GM23338 (cell line): Measurements from ENCODE around the gene ZBTB39. TPM values are rescaled to one million over a fixed set of nuclear protein-coding genes. Genes with fewer than 3 reads are reported as not detected.
"Not testable (repeated sequence)": the region's sequence is repeated elsewhere in the genome, so short reads cannot be mapped to it uniquely, and the experiment has no call there.

ENCODE experiments used
- ATAC-seq: fragments of 200-7000 bp; cut with Tn5 transposase; 3 replicates; pipeline ENCODE4 v1.9.1; 2020
- DNase-seq: peaks from one replicate; pipeline ENCODE4 v3.0.0-alpha.2; 2015; ENCODE audit warnings: low spot score
- H2AFZ ChIP-seq: fragments of 200-600 bp; sonication (generic); 2 replicates; pipeline ENCODE4 v1.8.0; 2016; ENCODE audit warnings: antibody characterized with exemption, mild to moderate bottlenecking, moderate library complexity
- H3F3A ChIP-seq: fragments of 200-600 bp; sonication (generic); replicated peaks from 2 replicates; pipeline ENCODE4 v1.8.0; 2017; ENCODE audit warnings: antibody characterized with exemption, mixed run types, low read depth
- H3K27ac ChIP-seq: fragments of 200-600 bp; sonication (generic); 2 replicates; pipeline ENCODE4 v1.6.1; 2016; ENCODE audit warnings: low read depth
- H3K27me3 ChIP-seq: fragments of 200-600 bp; sonication (generic); 2 replicates; pipeline ENCODE4 v1.8.0; 2016; ENCODE audit warnings: mild to moderate bottlenecking, mixed run types, moderate library complexity; ENCODE audit not compliant: insufficient read depth
- H3K36me3 ChIP-seq: fragments of 200-600 bp; sonication (generic); 2 replicates; pipeline ENCODE4 v1.8.0; 2016; ENCODE audit warnings: mild to moderate bottlenecking; ENCODE audit not compliant: insufficient read depth
- H3K4me1 ChIP-seq: fragments of 200-600 bp; sonication (generic); 2 replicates; pipeline ENCODE4 v1.8.0; 2016; ENCODE audit warnings: mild to moderate bottlenecking, moderate library complexity; ENCODE audit not compliant: insufficient read depth
- H3K4me2 ChIP-seq: fragments of 200-600 bp; sonication (generic); 2 replicates; pipeline ENCODE4 v1.7.1; 2017; ENCODE audit warnings: mixed run types
- H3K4me3 ChIP-seq: fragments of 200-600 bp; sonication (generic); 2 replicates; pipeline ENCODE4 v1.6.1; 2016; ENCODE audit warnings: mixed run types
- H3K79me2 ChIP-seq: fragments of 200-600 bp; sonication (generic); replicated peaks from 2 replicates; pipeline ENCODE4 v1.8.0; 2017; ENCODE audit warnings: mild to moderate bottlenecking; ENCODE audit not compliant: insufficient read depth
- H3K9me2 ChIP-seq: fragments of 200-600 bp; sonication (generic); 2 replicates; pipeline ENCODE4 v1.8.0; 2017; ENCODE audit not compliant: insufficient read depth
- H4K20me1 ChIP-seq: fragments of 200-600 bp; sonication (generic); replicated peaks from 2 replicates; pipeline ENCODE4 v1.8.0; 2017; ENCODE audit warnings: mild to moderate bottlenecking; ENCODE audit not compliant: insufficient read depth
- H3K27ac Mint-ChIP-seq: 2 replicates; pipeline ENCODE4 v1.8.0; 2020; ENCODE audit warnings: inconsistent platforms, mild to moderate bottlenecking, moderate library complexity, mixed read lengths
- H3K27me3 Mint-ChIP-seq: 3 replicates; pipeline ENCODE4 v1.8.0; 2022; ENCODE audit warnings: low read depth, mild to moderate bottlenecking, moderate library complexity, mixed read lengths, inconsistent platforms; ENCODE audit not compliant: insufficient read depth, poor library complexity
- H3K36me3 Mint-ChIP-seq: 3 replicates; pipeline ENCODE4 v1.8.0; 2021; ENCODE audit warnings: low read depth, mild to moderate bottlenecking, inconsistent platforms, moderate library complexity, mixed read lengths
- H3K4me1 Mint-ChIP-seq: 3 replicates; pipeline ENCODE4 v1.8.0; 2020; ENCODE audit warnings: mild to moderate bottlenecking, inconsistent platforms, mixed read lengths
- H3K4me3 Mint-ChIP-seq: 3 replicates; pipeline ENCODE4 v1.8.0; 2021; ENCODE audit warnings: moderate library complexity, mild to moderate bottlenecking, inconsistent platforms, mixed read lengths
- H3K9me3 Mint-ChIP-seq: 3 replicates; pipeline ENCODE4 v1.8.0; 2020; ENCODE audit warnings: moderate library complexity, mild to moderate bottlenecking, inconsistent platforms, mixed read lengths
- EZH2 ChIP-seq: fragments of 200-600 bp; sonication (generic); IDR thresholded peaks from one replicate; pipeline ENCODE4 v1.8.0; 2017; ENCODE audit warnings: antibody characterized with exemption, mild to moderate bottlenecking, low read depth; ENCODE audit not compliant: unreplicated experiment
- EZH2phosphoT487 ChIP-seq: fragments of 200-600 bp; sonication (generic); IDR thresholded peaks from one replicate; pipeline ENCODE4 v1.8.1; 2018; ENCODE audit warnings: antibody characterized with exemption; ENCODE audit not compliant: unreplicated experiment
- JUNB ChIP-seq: IDR thresholded peaks from one replicate; pipeline ENCODE4 v1.6.1; 2016; ENCODE audit warnings: antibody characterized with exemption; ENCODE audit not compliant: unreplicated experiment
- POLR2AphosphoS5 ChIP-seq: IDR thresholded peaks from 2 replicates; pipeline ENCODE4 v1.6.1; 2016; ENCODE audit warnings: antibody characterized with exemption, low read depth
- ZNF462 ChIP-seq: fragments of 250-450 bp; sonication (Bioruptor Pico); IDR thresholded peaks from 2 replicates; pipeline ENCODE4 v1.5.0; 2020; ENCODE audit warnings: mild to moderate bottlenecking, moderate library complexity
- polyA plus RNA-seq: library from polyadenylated mRNA; unstranded; fragments of >200 nt; fragmentation: Nextera tagmentation; extraction: Ambion mirVana; gene quantifications from 2 replicates; pipeline ENCODE4 v1.2.1, GENCODE V29; 2016
- total RNA-seq: library from RNA; depleted of rRNA; stranded (reverse); fragments of >200 nt; shearing (Covaris generic); gene quantifications from 2 replicates; pipeline ENCODE4 v1.2.3, GENCODE V29; 2014

Gene ZBTB39
- total and polyA plus RNA-seq, 2 experiments from 2014 or later: 6.6 to 26.7 TPM

DNA sequence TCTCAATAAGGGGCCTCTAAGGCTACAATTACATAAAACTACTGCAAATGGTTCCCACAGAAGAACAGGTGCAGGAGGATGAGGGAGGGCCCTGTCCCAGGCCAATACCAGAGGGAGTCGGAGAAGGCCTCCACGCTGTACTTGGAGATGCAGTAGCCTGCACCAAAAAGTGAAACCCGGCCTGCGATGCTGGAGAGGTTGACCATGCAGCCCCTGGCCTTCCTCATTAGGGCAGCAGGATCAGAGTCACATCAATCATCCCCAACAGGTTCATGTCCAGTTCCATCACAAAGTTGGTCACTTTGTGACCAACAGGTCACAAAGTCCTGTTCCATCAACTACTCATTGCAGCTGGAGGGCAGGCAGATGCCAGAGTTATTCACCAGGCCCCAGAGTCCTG, 23.0 kb downstream of the ZBTB39 start (continued):
- TF ChIP-seq ZNF462 (no peak), POLR2AphosphoS5 (no peak), EZH2 (no peak), JUNB (no peak), EZH2phosphoT487 (no peak)

GRCh38 chr12:56982578-56983236, 23.6 kb downstream of the ZBTB39 start:
- H3K79me2 ChIP-seq, H3K9me3 Mint-ChIP-seq, H3K27ac Mint-ChIP-seq, ATAC-seq, H4K20me1 ChIP-seq, H3K4me3 ChIP-seq, H3K4me1 ChIP-seq, H3K27ac ChIP-seq, H3K4me1 Mint-ChIP-seq, H3K36me3 Mint-ChIP-seq, H3K27me3 ChIP-seq, DNase-seq, H3K4me3 Mint-ChIP-seq, H3F3A ChIP-seq, H3K36me3 ChIP-seq, H3K4me2 ChIP-seq, H2AFZ ChIP-seq: not testable (repeated sequence)
- H3K27me3 Mint-ChIP-seq: peaks cover 15% of the 10 kb centered on the region
- peaks cover 17% of the 10 kb centered on the region for H3K9me2 ChIP-seq
